Activated CD8-positive, alpha-beta memory T cell treated with anti-CD3 and anti-CD28 coated beads for 1 hour (primary cell): ENCODE data around the gene PARP16.
A peak's percentile ranks its signal among the peaks of the same experiment; 100 is the strongest.

Experiments used
- DNase-seq, 2 donors: peaks; one replicate each; pipeline ENCODE4 v3.0.0-alpha.2; 2020; ENCODE audit warnings: low read depth in 1 of 2; ENCODE audit errors: extremely low read depth in 1 of 2

PARP16 gene

GRCh38 chr15:65286704-65287519 lies at the start of gene PARP16:
Gene PARP16 (minus strand): TSS chr15:65286883. CDS start chr15:65286426, 457 bp downstream.
- DNase-seq: peak; percentile 76 to 89

- DNase-seq: no peak
Observed at GRCh38 chr15:65335278-65336055, 48.8 kb upstream of the PARP16 start.

GRCh38 chr15:65334586-65335231 lies 48.0 kb upstream of the PARP16 start:
- no peak for DNase-seq

- no peak for DNase-seq
Observed at GRCh38 chr15:65333856-65334255, 47.2 kb upstream of the PARP16 start.

- DNase-seq: no peak
Observed at GRCh38 chr15:65333148-65333820, 46.6 kb upstream of the PARP16 start.

GRCh38 chr15:65332391-65333147 lies 45.9 kb upstream of the PARP16 start:
- DNase-seq: no peak

- no peak for DNase-seq
Observed at GRCh38 chr15:65331811-65332210, 45.1 kb upstream of the PARP16 start.

GRCh38 chr15:65330934-65331645 lies 44.4 kb upstream of the PARP16 start:
- DNase-seq: no peak

GRCh38 chr15:65329984-65330735 lies 43.5 kb upstream of the PARP16 start:
- DNase-seq: no peak

GRCh38 chr15:65329288-65329983 lies 42.8 kb upstream of the PARP16 start:
- DNase-seq: no peak

- DNase-seq: no peak
Observed at GRCh38 chr15:65328506-65329287, 42.0 kb upstream of the PARP16 start.

- no peak for DNase-seq
Observed at GRCh38 chr15:65327651-65328393, 41.1 kb upstream of the PARP16 start.

GRCh38 chr15:65326818-65327217 lies 40.1 kb upstream of the PARP16 start:
- no peak for DNase-seq

- DNase-seq: no peak
Observed at GRCh38 chr15:65326117-65326526, 39.4 kb upstream of the PARP16 start.

- DNase-seq: no peak
Observed at GRCh38 chr15:65323071-65323511, 36.4 kb upstream of the PARP16 start.

- DNase-seq: peak; percentile 46 to 54
Observed at GRCh38 chr15:65318870-65319356, 32.2 kb upstream of the PARP16 start.
